ENCODE results near the gene OR8B3.
A peak's percentile ranks its signal among the peaks of the same experiment; 100 is the strongest.
"Not testable (repeated sequence)": the region's sequence is repeated elsewhere in the genome, so short reads cannot be mapped to it uniquely, and the experiment has no call there.

The OR8B3 gene

GRCh38 chr11:124405581-124405980, 6.8 kb upstream of the OR8B3 start:
- no peak overlapping the region for H3K27ac ChIP-seq
- TF ChIP-seq CTCF (conservative IDR thresholded peaks at IDR 0.05) = no peak

- H3K27ac ChIP-seq = not testable (repeated sequence)
These were observed 4.4 kb upstream of the OR8B3 start for GRCh38 chr11:124403186-124403585.

- no peak overlapping the region for H3K27ac ChIP-seq
- peak; percentile 88 for TF ChIP-seq CTCF (conservative IDR thresholded peaks at IDR 0.05)
These were observed 3.6 kb upstream of the OR8B3 start for GRCh38 chr11:124402326-124402922.

- H3K27ac ChIP-seq = not testable (repeated sequence)
These were observed 2.0 kb downstream of the OR8B3 start for GRCh38 chr11:124396847-124397246.

GRCh38 chr11:124394408-124394807, 4.4 kb downstream of the OR8B3 start:
- TF ChIP-seq CTCF (conservative IDR thresholded peaks at IDR 0.05) = no peak
- H3K27ac ChIP-seq = no peak overlapping the region

GRCh38 chr11:124384399-124384798, 14.4 kb downstream of the OR8B3 start, which contains the start of gene OR8B2:
Gene OR8B2 (minus strand): TSS chr11:124384499. CDS start chr11:124383343, 1,156 bp downstream.
- no peak for TF ChIP-seq CTCF (conservative IDR thresholded peaks at IDR 0.05)
- H3K27ac ChIP-seq = no peak within 1 kb of the TSS

GRCh38 chr11:124382857-124383256, 16.0 kb downstream of the OR8B3 start:
- not testable (repeated sequence) for H3K27ac ChIP-seq

GRCh38 chr11:124380585-124380984, 18.2 kb downstream of the OR8B3 start:
- TF ChIP-seq CTCF (conservative IDR thresholded peaks at IDR 0.05) = no peak
- H3K27ac ChIP-seq = no peak overlapping the region

- H3K27ac ChIP-seq = no peak overlapping the region
- TF ChIP-seq CTCF (conservative IDR thresholded peaks at IDR 0.05) = no peak
These were observed 22.5 kb downstream of the OR8B3 start for GRCh38 chr11:124376280-124376679.
